ENCODE results near the gene MRPS23.

DNA sequence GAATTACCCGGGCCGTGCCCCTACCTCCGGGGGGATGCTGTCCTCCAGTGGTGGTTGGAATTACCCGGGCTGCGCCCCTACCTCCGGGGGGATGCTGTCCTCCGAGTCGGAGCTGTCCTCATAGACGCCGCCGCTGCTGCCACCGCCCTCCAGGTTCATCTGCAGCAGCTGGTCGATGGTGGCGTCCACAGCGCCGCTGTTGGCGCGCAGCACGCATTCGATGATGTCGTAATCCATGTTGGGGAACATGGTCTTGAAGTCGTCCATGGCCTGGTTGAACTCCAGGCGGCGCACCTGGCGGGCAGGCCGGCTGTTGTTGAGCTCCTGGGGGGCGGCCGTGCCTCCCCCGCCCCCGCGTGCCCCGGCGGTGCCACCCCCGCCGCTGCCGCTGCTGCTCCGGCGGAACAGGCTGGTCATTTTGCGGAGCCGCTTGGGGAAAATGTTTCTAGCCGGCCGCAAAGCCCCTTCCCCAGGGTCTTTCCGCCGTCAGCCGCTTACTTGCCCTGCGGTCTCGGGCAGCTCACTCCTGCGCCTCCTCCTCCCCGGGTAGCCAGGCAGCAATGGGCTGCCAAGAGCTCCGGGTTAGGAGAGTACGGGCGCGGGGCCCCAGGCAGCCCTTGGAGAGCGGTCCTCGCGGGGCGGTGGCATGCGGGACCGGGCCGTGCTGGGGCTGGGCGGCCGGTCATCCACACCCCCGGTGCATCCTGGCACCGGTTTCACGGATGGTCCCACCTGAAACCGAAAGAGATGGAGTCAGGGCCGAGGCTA lies 35.5 kb upstream of the MRPS23 start:
- TF ChIP-seq, protein P1, sequence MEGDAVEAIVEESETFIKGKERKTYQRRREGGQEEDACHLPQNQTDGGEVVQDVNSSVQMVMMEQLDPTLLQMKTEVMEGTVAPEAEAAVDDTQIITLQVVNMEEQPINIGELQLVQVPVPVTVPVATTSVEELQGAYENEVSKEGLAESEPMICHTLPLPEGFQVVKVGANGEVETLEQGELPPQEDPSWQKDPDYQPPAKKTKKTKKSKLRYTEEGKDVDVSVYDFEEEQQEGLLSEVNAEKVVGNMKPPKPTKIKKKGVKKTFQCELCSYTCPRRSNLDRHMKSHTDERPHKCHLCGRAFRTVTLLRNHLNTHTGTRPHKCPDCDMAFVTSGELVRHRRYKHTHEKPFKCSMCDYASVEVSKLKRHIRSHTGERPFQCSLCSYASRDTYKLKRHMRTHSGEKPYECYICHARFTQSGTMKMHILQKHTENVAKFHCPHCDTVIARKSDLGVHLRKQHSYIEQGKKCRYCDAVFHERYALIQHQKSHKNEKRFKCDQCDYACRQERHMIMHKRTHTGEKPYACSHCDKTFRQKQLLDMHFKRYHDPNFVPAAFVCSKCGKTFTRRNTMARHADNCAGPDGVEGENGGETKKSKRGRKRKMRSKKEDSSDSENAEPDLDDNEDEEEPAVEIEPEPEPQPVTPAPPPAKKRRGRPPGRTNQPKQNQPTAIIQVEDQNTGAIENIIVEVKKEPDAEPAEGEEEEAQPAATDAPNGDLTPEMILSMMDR (IDR thresholded peaks at IDR 0.05) = no peak
- TF ChIP-seq POLR2A (IDR thresholded peaks at IDR 0.05) = no peak
